Pancreas (tissue), 10 donors: ENCODE measurements around the gene MSLN. TPM values are rescaled to one million over a fixed set of nuclear protein-coding genes. Genes with fewer than 3 reads are reported as not detected.

Experiments
- ATAC-seq, 4 donors: fragments of 200-7000 bp; cut with Tn5 transposase; one replicate each; pipeline versions ENCODE4 v1.8.0 to v1.9.1; 2020; ENCODE audit warnings: mild to moderate bottlenecking in 4 of 4, moderate library complexity in 4 of 4
- DNase-seq, 6 donors: peaks; one replicate each; pipeline ENCODE4 v3.0.0-alpha.2; 2020
- FAIRE-seq: peaks from 2 replicates; lab custom pipeline; 2012; peaks lifted over from hg19 to GRCh38; lab: Jason Lieb, UNC
- H3K27ac ChIP-seq, 4 donors: fragments of 200-600 bp; sonication (generic); 1 replicate in 3 of 4; 2 replicates in 1 of 4; pipeline versions ENCODE4 v1.5.0 to v1.8.0; 2020
- H3K27me3 ChIP-seq, 4 donors: fragments of 200-600 bp; one replicate each; pipeline ENCODE4 v1.8.0; 2021
- H3K36me3 ChIP-seq, 3 donors: fragments of 200-600 bp; sonication (generic) in 1 of 3; one replicate each; pipeline versions ENCODE4 v1.5.0 to v1.8.0; 2020 to 2021
- H3K4me1 ChIP-seq, 3 donors: fragments of 200-600 bp; one replicate each; pipeline ENCODE4 v1.8.0; 2021
- H3K4me3 ChIP-seq, 4 donors: fragments of 200-600 bp; sonication (generic) in 2 of 4; one replicate each; pipeline versions ENCODE4 v1.5.0 to v1.8.0; 2020 to 2021
- H3K9me3 ChIP-seq, 4 donors: fragments of 200-600 bp; one replicate each; pipeline ENCODE4 v1.8.0; 2021
- CTCF ChIP-seq, 4 donors: fragments of 200-600 bp; sonication (generic) in 3 of 4; IDR thresholded peaks; one replicate each; pipeline versions ENCODE4 v1.5.0 to v1.8.0; 2021; ENCODE audit warnings: antibody characterized with exemption in 4 of 4
- WGBS, 2 donors: extraction: QIAGEN DNeasy Blood & Tissue Kit; methylation state at CpG; one replicate each; pipeline ENCODE4 v1.1.7; 2013; 5-methylcytosine and 5-hydroxymethylcytosine counted together
- intact Hi-C, 3 donors: fragments of 100-400 bp; cut with DNase I; formaldehyde crosslinking; loops; one replicate each; pipeline versions ENCODE4 v1.11.1 to v1.14.2; 2022
- polyA plus RNA-seq, 2 donors: library from polyadenylated mRNA; stranded (reverse); fragments of 200-250 nt; gene quantifications; one replicate each; pipeline ENCODE4 v1.2.3, GENCODE V29; 2013
- total RNA-seq, 6 donors: library from RNA; stranded (reverse); fragmentation: NEBNext Ultra II Directional in 4 of 6; extraction: Animal tissue kit (Norgen Biotek cat#: 25700) in 4 of 6; gene quantifications; one replicate each; pipeline versions ENCODE4 v1.2.1 to v1.2.4, GENCODE V29; 2021 to 2023
- donor health status: healthy with polysubstance abuse.
- donor health status: DM: no; HTN: no; CAD: no; lungs with moderate emphysema.
- donor health status: DM: no; HTN: no; CAD: no.
- donor health status: control.
- donor health status: control.
- donor health status: Bipolar disorder and iron deficiency.
- donor health status: DM: yes; HTN: yes; CAD: no.
- donor health status: DM: no; HTN: no; CAD: no.
- donor health status: DM: no; HTN: no; CAD: no.
- donor health status: DM: yes; HTN: yes; CAD: no.

The MSLN gene
- total and polyA plus RNA-seq, 8 donors: 0.35 to 4.6 (median 0.96) TPM; not detected in 1

- intact Hi-C loops: no loop called here
- DNase-seq (peak in 1 of 6 donors; percentile 66), FAIRE-seq (no peak), ATAC-seq (no peak)
- H3K36me3 ChIP-seq: no peaks in the 10 kb centered on the region
- peaks cover 0 to 11% (median 0%) of the 10 kb centered on the region in 4 donors for H3K27me3 ChIP-seq
- no peaks in the 10 kb centered on the region for H3K4me1 ChIP-seq
- H3K4me3 ChIP-seq: no peak overlapping the region
- 92 to 94% methylated on average over 38 of the region's 38 CpGs for WGBS, 2 donors
- no peak overlapping the region for H3K27ac ChIP-seq
- H3K9me3 ChIP-seq: no peaks in the 10 kb centered on the region
- TF ChIP-seq CTCF (IDR thresholded peaks at IDR 0.05): no peak
Observed at GRCh38 chr16:796296-797119, 36.0 kb downstream of the MSLN start.

- H3K4me1 ChIP-seq: no peaks in the 10 kb centered on the region
- 100% methylated on average over 2 of the region's 2 CpGs for WGBS, 2 donors
- TF ChIP-seq CTCF (IDR thresholded peaks at IDR 0.05): no peak
- H3K4me3 ChIP-seq: no peak overlapping the region
- no peaks in the 10 kb centered on the region for H3K9me3 ChIP-seq
- H3K27me3 ChIP-seq: peaks cover 0 to 13% (median 0%) of the 10 kb centered on the region in 4 donors
- H3K27ac ChIP-seq: no peak overlapping the region
- ATAC-seq (peak in 1 of 4 donors; percentile 18), FAIRE-seq (no peak), DNase-seq (peak in 1 of 6 donors; percentile 73)
- intact Hi-C loops: no loop called here
- H3K36me3 ChIP-seq: no peaks in the 10 kb centered on the region
Observed at GRCh38 chr16:797120-797420, 36.5 kb downstream of the MSLN start.

GRCh38 chr16:797686-798085, 37.2 kb downstream of the MSLN start:
- Histone ChIP-seq H3K27ac (no peak overlapping the region), H3K27me3 (peaks cover 0 to 13% (median 0%) of the 10 kb centered on the region in 4 donors), H3K4me3 (no peak overlapping the region), H3K4me1 (no peaks in the 10 kb centered on the region), H3K9me3 (no peaks in the 10 kb centered on the region), H3K36me3 (no peaks in the 10 kb centered on the region)
- no peak for TF ChIP-seq CTCF (IDR thresholded peaks at IDR 0.05)
- intact Hi-C loops: no loop called here
- no peak for ATAC-seq
- no peak for FAIRE-seq
- no peak for DNase-seq
- 90 to 96% methylated on average over 22 of the region's 22 CpGs for WGBS, 2 donors

- Histone ChIP-seq H3K36me3 (no peaks in the 10 kb centered on the region), H3K27me3 (peaks cover 0 to 13% (median 0%) of the 10 kb centered on the region in 4 donors), H3K9me3 (no peaks in the 10 kb centered on the region), H3K27ac (no peak overlapping the region), H3K4me1 (no peaks in the 10 kb centered on the region), H3K4me3 (no peak overlapping the region)
- FAIRE-seq (no peak), DNase-seq (peak in 1 of 6 donors; percentile 66), ATAC-seq (no peak)
- intact Hi-C loops: no loop called here
- 86 to 91% methylated on average over 19 of the region's 19 CpGs for WGBS, 2 donors
- no peak for TF ChIP-seq CTCF (IDR thresholded peaks at IDR 0.05)
Observed at GRCh38 chr16:798666-799065, 38.1 kb downstream of the MSLN start.
